GM06990 (cell line): ENCODE measurements around the gene C1orf174.

Source experiments
- DNase-seq: peaks from one replicate; pipeline ENCODE4 v3.0.0-alpha.2; 2011; ENCODE audit not compliant: insufficient read length; ENCODE audit errors: extremely low read depth
- H3K27me3 ChIP-seq: replicated peaks from 2 replicates; pipeline ENCODE4 v1.6.0; 2011; ENCODE audit warnings: low read length; ENCODE audit not compliant: control insufficient read depth, insufficient read depth
- H3K36me3 ChIP-seq: 2 replicates; pipeline ENCODE4 v1.5.1; 2011; ENCODE audit warnings: low read length; ENCODE audit not compliant: control insufficient read depth, insufficient read depth
- H3K4me3 ChIP-seq: replicated peaks from 2 replicates; pipeline ENCODE4 v1.5.1; 2011; ENCODE audit warnings: low read depth, mild to moderate bottlenecking, control low read depth, low read length
- TF ChIP-seq, protein P1 (sequence below): IDR thresholded peaks from 2 replicates; pipeline ENCODE4 v1.5.1; 2011; ENCODE audit warnings: low read length, control low read depth, mild to moderate bottlenecking, inconsistent platforms; ENCODE audit not compliant: insufficient read depth, poor library complexity, severe bottlenecking

The C1orf174 gene

DNA sequence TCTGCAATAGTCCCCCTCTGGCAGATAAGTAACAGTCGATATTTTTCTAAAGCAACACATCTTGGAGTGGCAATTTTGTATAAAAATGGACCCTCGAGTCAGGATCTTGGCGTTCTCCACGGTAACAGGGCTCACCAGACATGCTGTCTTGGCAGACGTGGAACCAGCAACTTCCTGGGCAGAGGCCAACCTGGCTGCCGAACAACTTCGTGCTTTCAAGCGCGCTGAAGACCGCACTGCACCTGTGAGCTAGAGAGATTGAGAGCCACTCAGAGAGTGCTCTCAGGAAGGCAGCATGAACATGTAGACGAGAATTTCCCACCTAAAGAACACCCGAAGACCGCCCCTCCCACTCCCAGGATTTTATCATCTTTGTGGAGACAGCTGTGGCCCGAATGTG, 7.3 kb downstream of the C1orf174 start:
- H3K27me3 ChIP-seq, result no peaks in the 10 kb centered on the region
- TF ChIP-seq, protein P1, sequence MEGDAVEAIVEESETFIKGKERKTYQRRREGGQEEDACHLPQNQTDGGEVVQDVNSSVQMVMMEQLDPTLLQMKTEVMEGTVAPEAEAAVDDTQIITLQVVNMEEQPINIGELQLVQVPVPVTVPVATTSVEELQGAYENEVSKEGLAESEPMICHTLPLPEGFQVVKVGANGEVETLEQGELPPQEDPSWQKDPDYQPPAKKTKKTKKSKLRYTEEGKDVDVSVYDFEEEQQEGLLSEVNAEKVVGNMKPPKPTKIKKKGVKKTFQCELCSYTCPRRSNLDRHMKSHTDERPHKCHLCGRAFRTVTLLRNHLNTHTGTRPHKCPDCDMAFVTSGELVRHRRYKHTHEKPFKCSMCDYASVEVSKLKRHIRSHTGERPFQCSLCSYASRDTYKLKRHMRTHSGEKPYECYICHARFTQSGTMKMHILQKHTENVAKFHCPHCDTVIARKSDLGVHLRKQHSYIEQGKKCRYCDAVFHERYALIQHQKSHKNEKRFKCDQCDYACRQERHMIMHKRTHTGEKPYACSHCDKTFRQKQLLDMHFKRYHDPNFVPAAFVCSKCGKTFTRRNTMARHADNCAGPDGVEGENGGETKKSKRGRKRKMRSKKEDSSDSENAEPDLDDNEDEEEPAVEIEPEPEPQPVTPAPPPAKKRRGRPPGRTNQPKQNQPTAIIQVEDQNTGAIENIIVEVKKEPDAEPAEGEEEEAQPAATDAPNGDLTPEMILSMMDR, result no peak
- H3K36me3 ChIP-seq, result peaks cover 13% of the 10 kb centered on the region
- no peak overlapping the region for H3K4me3 ChIP-seq
- no peak for DNase-seq

DNA sequence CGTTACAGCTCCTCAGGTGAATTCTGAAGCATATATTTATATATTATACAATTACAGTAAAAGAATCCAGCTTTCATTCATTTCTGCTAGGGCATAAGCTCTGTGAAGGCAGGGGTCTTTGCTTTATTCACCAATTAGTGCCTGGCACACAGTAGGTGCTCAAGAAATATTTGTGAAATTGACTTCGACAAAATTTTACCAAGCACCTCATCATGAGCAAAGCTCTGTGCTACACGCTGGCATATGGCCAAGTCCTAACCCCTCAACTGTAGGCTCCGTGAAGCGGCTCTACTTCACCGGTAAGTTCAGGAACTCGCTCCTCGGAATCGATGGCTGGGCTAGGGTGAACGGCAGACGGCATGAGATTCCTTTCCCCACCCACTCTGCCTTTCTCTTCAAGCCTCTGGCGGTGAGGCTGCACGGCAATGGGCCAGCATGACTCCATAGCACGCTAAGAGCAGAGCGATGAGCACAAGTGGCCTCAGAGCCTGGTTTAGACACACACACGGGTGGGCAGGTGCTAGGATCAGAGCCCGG, 8.7 kb downstream of the C1orf174 start:
- Histone ChIP-seq H3K4me3 (no peak overlapping the region), H3K27me3 (no peaks in the 10 kb centered on the region), H3K36me3 (peaks cover 14% of the 10 kb centered on the region)
- DNase-seq, result no peak
- TF ChIP-seq, protein P1, result no peak

DNA sequence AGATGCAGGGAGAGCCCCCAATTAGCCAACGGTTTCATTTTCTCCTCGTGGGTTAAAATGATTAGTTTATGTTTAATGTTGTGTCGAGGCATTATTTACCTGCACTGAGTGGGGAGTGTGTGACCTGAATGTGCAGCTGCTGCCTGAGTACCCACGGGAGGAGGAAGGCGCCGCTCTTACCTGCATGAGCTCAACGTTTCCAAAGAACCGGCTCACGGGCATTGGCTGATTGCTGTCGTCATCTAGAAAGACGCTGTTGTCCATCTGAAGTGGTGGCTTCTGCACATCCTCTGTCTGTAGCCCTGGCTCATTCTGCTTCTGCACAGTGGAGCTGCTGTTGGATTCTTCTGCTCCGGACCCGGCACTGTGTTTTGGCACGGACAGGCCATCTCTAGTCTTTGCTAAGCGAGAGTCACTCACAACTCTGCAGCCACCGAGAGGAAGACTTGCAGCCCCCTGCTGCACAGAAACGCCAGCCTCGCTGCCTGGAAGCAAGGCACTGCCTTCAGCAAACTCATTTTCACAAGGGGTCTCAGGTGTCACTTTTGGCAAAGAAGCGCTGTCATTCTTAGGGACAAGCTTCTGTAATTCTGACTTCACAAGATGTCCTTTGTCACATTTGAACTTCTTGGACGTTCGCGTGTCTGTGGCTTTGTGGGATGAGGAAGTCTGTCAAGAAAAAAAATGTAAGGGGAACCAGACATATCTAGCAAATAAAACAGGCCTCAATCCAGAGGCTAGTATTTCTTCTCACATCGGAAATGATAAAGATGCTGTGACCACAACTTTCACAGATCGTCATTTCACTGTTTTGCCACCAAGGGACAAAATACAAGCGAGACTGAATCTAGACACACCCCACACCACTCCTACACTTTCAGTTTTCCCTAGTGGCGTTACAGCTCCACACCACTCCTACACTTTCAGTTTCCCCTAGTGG, 9.4 kb downstream of the C1orf174 start:
- no peak for DNase-seq
- H3K27me3 ChIP-seq, result no peaks in the 10 kb centered on the region
- TF ChIP-seq, protein P1, result no peak
- peaks cover 18% of the 10 kb centered on the region for H3K36me3 ChIP-seq
- no peak overlapping the region for H3K4me3 ChIP-seq

DNA sequence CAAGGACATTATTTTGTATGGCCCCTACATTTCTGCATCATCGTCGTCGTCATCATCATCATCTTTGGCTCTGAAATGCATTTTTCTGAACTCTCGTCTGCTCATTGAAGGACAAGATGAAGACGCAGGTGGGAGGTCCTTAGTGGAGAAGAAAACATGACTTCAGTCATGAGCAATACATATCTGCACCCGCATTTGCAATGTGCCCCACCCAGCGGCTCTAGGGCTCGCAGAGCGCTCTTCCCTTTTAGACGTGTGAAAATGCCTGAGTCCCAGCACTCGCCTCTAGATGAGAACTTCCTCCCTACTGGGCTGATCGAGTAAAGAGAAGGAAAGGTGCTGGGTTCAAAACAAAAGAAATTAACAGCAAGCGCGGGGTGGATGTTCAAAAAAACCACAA, 10.1 kb downstream of the C1orf174 start:
- Histone ChIP-seq H3K27me3 (no peaks in the 10 kb centered on the region), H3K4me3 (no peak overlapping the region), H3K36me3 (peaks cover 18% of the 10 kb centered on the region)
- TF ChIP-seq, protein P1, result no peak
- DNase-seq, result no peak

DNA sequence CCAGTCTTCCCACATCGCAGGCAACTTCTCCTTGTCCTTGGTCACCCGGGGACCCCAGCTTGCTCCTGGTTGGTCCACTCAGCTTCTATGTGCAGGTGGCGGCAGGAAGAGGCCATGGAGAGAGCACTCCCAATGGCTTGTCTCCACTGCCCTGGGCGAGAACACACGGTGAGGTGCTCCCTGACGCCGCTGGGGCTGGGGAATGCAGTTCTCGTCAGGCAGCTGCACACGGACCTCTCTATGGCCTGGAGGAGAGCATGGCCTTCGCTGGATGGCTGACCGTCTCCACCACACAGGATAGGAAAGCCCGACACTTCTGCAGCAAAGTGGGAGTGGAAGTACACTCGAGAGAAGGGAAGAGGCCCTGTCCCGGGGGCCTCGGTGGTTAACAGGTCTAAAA, 11.8 kb downstream of the C1orf174 start:
- no peak for DNase-seq
- peaks cover 18% of the 10 kb centered on the region for H3K36me3 ChIP-seq
- no peaks in the 10 kb centered on the region for H3K27me3 ChIP-seq
- TF ChIP-seq, protein P1, result no peak
- no peak overlapping the region for H3K4me3 ChIP-seq
